Activated CD4-positive, alpha-beta T cell treated with anti-CD3 and anti-CD28 coated beads, Interleukin-2, amount 10 ng/mL, durations not matched to agents 24 days and 14 days (primary cell): ENCODE data around the gene ARL6. TPM values are rescaled to one million over a fixed set of nuclear protein-coding genes. Genes with fewer than 3 reads are reported as not detected.
"Not testable (repeated sequence)": the region's sequence is repeated elsewhere in the genome, so short reads cannot be mapped to it uniquely, and the experiment has no call there.

Source experiments
- DNase-seq: peaks from one replicate; pipeline ENCODE4 v3.0.0; 2022
- H3K27ac Mint-ChIP-seq: one replicate; pipeline ENCODE4 v1.8.0; 2022; ENCODE audit warnings: mild to moderate bottlenecking, mixed read lengths
- H3K27me3 Mint-ChIP-seq: one replicate; pipeline ENCODE4 v1.8.0; 2022; ENCODE audit warnings: mixed read lengths
- H3K36me3 Mint-ChIP-seq: one replicate; pipeline ENCODE4 v1.8.0; 2022; ENCODE audit warnings: low read depth, mild to moderate bottlenecking, mixed read lengths
- H3K4me1 Mint-ChIP-seq: one replicate; pipeline ENCODE4 v1.8.0; 2021; ENCODE audit warnings: mixed read lengths
- H3K4me3 Mint-ChIP-seq: one replicate; pipeline ENCODE4 v1.8.0; 2022; ENCODE audit warnings: mild to moderate bottlenecking, moderate library complexity, mixed read lengths
- H3K9me3 Mint-ChIP-seq: one replicate; pipeline ENCODE4 v1.8.0; 2021; ENCODE audit warnings: mixed read lengths
- intact Hi-C: fragments of 100-400 bp; cut with micrococcal nuclease; formaldehyde crosslinking; loops from one replicate; pipeline ENCODE4 v1.15.1; 2023
- total RNA-seq: library from RNA; stranded (reverse); gene quantifications from 2 replicates; pipeline ENCODE4 v1.2.3, GENCODE V29; 2022

ARL6 gene
- total RNA-seq, 1 donor from 2014 or later: 6.3 TPM

DNA sequence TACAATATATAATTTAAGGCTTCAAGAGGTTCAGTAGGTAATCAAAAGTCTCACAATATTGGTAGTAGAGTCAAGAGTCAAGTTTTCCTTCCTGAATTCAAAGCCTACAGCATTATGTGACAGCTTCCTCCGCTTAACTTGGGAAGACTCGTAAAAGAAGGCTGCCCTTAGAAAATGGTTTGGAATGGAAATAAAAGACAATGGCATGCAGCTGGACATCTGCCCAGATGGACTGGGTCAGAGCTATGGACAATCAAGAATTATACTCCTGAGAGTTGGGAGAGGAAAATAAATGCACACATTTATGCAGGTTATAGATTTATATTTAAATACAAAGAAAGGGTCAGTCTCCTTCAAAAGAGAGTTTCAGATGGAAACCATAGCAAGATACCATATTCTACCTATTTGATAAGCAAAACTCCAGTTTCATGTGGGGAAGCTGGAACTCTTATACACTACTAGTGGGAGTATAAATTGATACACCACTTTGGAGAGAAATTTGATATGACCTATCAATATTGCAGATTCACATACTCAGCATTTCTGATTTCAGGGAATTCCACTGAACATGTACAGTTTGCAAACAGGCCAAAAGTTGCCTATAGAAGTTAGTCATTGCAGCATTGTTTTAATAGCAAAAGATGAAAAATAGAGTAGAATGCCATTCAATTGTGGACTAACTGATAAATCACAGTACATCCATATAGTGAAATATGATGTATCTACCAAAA, 63.3 kb downstream of the ARL6 start:
- Mint-ChIP-seq H3K9me3 (peaks cover 3% of the 10 kb centered on the region), H3K27me3 (peaks cover 23% of the 10 kb centered on the region), H3K4me3 (no peak overlapping the region), H3K36me3 (peaks cover 17% of the 10 kb centered on the region), H3K4me1 (peaks cover 26% of the 10 kb centered on the region), H3K27ac (no peak overlapping the region)
- no peak for DNase-seq
- intact Hi-C loops: no loop called here

DNA sequence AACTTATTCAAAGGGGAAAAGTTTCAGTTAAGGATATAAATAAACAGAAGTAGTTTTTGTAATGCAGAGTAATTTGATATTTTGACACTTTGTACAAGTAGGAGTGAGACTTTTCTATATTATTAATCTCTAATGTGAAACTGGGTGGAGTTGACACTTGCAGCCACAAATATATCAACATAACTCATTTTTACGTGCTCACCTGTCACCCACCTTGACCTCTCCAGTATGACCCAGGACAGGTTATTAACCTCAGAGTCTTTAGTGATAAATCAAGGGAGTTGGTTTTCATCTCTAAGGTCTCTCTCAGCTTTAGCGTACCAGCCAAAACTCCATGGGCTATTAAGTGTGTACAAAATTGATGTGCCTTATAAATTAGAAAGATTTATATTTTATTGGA, 64.6 kb downstream of the ARL6 start:
- no peak overlapping the region for H3K4me3 Mint-ChIP-seq
- peaks cover 15% of the 10 kb centered on the region for H3K27me3 Mint-ChIP-seq
- no peak overlapping the region for H3K27ac Mint-ChIP-seq
- H3K4me1 Mint-ChIP-seq: peaks cover 17% of the 10 kb centered on the region
- peaks cover 4% of the 10 kb centered on the region for H3K9me3 Mint-ChIP-seq
- intact Hi-C loops: no loop called here
- DNase-seq: no peak
- peaks cover 15% of the 10 kb centered on the region for H3K36me3 Mint-ChIP-seq

DNA sequence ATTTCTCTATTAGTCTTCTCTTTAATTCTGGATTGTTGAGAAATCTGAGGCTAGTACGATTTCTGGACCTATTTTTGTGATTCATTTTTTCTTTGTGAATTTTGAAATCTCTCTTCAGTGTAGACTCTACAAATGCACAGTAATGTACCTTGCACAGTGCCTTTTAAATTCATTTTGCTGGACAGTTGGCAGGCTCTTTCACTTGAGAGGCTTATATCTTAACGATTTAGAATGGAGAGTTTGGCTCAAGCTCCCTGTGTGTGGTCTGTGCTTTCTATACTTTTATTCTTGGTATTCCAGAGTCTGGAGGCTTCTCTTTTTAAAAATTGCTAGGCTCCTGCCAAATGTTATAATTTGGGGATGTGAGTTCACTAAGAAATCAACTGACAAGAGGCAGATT, 66.1 kb downstream of the ARL6 start:
- peaks cover 5% of the 10 kb centered on the region for H3K27me3 Mint-ChIP-seq
- intact Hi-C loops: no loop called here
- H3K4me1 Mint-ChIP-seq: peaks cover 13% of the 10 kb centered on the region
- H3K36me3 Mint-ChIP-seq: peaks cover 8% of the 10 kb centered on the region
- H3K9me3 Mint-ChIP-seq: peaks cover 4% of the 10 kb centered on the region
- no peak for DNase-seq
- no peak overlapping the region for H3K27ac Mint-ChIP-seq
- H3K4me3 Mint-ChIP-seq: no peak overlapping the region

DNA sequence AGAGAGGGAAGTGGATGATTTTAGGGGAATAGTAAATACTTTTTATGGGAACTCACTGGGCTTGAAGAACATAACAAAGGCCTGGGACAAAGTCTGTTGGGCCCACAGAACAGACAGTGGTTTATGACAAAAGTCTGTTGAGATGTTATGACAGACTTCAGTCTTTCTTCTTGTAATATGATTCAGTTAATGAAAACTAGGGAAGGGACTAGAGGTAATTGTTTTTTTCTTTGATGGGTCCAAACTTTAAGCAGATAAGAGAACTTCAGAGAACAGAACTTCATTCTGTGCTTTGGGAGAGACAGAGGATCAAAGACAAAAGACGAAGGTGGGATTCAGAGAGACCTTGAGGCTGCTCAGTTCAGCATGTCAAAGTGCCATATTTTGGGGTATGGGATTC, 66.6 kb downstream of the ARL6 start:
- intact Hi-C loops: no loop called here
- Mint-ChIP-seq H3K9me3 (peaks cover 4% of the 10 kb centered on the region), H3K4me3 (no peak overlapping the region), H3K36me3 (peaks cover 10% of the 10 kb centered on the region), H3K27me3 (peaks cover 4% of the 10 kb centered on the region), H3K4me1 (peaks cover 13% of the 10 kb centered on the region), H3K27ac (no peak overlapping the region)
- DNase-seq: no peak

DNA sequence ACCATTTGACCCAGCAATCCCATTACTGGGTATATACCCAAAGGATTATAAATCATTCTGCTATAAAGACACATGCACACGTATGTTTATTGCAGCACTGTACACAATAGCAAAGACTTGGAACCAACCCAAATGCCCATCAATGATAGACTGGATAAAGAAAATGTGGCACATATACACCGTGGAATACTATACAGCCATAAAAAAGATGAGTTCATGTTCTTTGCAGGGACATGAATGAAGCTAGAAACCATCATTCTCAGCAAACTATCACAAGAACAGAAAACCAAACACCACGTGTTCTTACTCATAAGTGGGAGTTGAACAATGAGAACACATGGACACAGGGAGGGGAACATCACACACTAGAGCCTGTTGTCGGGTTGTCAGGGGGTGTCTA, 68.6 kb downstream of the ARL6 start:
- H3K27ac Mint-ChIP-seq, DNase-seq, H3K4me3 Mint-ChIP-seq, H3K27me3 Mint-ChIP-seq, intact Hi-C loops, H3K9me3 Mint-ChIP-seq: not testable (repeated sequence)
- peaks cover 10% of the 10 kb centered on the region for H3K36me3 Mint-ChIP-seq
- H3K4me1 Mint-ChIP-seq: peaks cover 16% of the 10 kb centered on the region

DNA sequence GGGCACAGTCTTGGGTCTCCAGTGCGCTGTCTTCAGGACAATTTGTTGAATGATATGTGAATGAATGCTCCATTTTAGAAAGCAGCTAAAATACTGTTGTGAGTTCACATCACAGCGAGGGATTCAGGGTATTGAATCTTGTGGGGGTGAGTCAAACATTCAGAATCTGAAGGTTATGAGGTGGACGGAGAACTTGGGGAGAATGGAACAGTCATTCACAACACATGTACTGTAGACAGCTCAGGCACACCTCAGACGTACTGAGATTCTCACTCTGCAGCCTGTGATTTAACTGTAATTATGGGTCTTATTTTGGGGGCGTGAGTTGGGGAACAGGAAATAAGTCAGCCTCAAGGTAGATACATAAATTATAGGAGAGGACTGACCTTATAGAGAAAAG, 71.2 kb downstream of the ARL6 start:
- no peak for DNase-seq
- Mint-ChIP-seq H3K36me3 (peaks cover 10% of the 10 kb centered on the region), H3K27me3 (peaks cover 1% of the 10 kb centered on the region), H3K9me3 (peaks cover 4% of the 10 kb centered on the region), H3K4me3 (no peak overlapping the region), H3K4me1 (peaks cover 10% of the 10 kb centered on the region), H3K27ac (no peak overlapping the region)
- intact Hi-C loops: no loop called here

DNA sequence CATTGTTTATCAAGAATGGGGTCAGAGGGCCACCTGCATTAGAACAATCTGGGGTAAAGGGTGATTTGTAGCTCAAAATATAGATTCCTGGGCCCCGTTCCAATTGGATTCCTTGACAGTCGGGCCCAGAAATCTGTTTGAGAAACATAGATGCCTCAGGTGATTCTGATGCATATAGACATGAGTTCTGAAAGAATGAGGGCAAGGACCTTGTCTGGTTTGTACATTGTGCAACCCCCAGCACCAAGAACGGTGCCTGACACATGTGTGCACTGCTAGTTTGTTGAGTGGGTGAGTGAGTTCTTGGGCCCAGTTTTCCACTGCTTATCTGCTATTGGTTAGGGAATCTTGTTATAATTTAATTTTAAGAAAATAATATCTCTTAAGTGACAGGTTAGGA, 73.8 kb downstream of the ARL6 start:
- H3K9me3 Mint-ChIP-seq: no peaks in the 10 kb centered on the region
- no peak overlapping the region for H3K27ac Mint-ChIP-seq
- intact Hi-C loops: no loop called here
- H3K36me3 Mint-ChIP-seq: peaks cover 3% of the 10 kb centered on the region
- peaks cover 9% of the 10 kb centered on the region for H3K4me1 Mint-ChIP-seq
- H3K4me3 Mint-ChIP-seq: no peak overlapping the region
- H3K27me3 Mint-ChIP-seq: no peaks in the 10 kb centered on the region
- DNase-seq: no peak

DNA sequence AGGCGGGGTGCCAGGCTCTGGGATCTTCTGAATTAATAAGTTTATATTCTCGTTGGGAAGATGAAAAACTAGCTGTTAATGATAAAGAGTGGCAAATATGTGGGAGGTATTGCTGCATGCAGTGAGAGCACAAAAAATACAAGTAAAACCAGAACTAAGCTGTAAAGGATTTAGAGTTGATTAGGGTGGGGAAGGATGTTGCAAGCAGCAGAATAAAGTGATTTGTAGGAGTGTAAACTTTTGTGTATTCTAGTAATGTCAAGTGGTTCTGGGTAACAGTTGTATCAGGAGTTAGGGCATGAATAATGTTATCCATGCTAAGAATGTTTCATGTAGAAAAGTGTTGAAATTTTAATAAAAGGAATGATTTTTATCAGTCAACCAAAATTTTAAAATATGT, 75.4 kb downstream of the ARL6 start:
- DNase-seq: no peak
- Mint-ChIP-seq H3K27me3 (no peaks in the 10 kb centered on the region), H3K4me1 (peaks cover 9% of the 10 kb centered on the region), H3K36me3 (peaks cover 12% of the 10 kb centered on the region), H3K27ac (no peak overlapping the region), H3K9me3 (no peaks in the 10 kb centered on the region), H3K4me3 (no peak overlapping the region)
- intact Hi-C loops: no loop called here

DNA sequence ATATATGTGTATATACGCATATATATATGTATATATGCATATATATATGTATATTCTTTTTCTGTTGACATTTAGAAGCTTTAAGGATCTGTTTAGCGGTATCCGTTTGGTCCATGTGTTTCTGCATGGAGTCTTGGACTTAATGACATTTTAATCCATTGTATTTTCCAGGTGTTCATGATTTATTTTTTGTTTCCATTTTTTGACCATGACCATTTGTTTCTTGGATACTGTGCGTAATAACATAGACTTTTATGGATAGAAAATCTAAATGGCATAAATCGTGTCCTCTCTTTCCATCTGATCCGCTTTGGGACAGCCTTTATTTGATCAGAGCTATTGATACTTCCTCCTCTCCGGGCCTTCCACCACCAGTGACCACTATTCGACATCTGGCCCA, 76.7 kb downstream of the ARL6 start:
- DNase-seq: no peak
- Mint-ChIP-seq H3K9me3 (no peaks in the 10 kb centered on the region), H3K36me3 (peaks cover 12% of the 10 kb centered on the region), H3K4me3 (no peak overlapping the region), H3K4me1 (peaks cover 3% of the 10 kb centered on the region), H3K27me3 (no peaks in the 10 kb centered on the region), H3K27ac (no peak overlapping the region)
- intact Hi-C loops: no loop called here

DNA sequence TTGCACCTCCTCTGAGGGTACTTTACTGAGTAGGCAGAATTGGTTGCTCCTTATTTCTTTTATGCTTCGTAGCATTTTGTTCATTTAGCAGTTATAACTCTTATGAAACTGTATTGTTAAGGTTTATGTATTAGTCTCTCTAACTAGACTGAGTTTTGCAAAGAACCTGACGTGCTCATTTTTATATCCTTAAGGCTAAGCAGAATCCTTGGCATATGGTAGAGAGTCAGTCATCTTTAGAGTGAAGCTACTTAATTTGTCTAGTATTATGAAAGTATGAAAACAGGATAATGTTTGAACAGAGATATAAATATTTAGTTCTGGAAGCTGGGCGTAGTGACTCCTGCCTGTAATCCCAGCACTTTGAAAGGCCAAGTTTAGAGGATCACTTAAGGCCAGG, 77.4 kb downstream of the ARL6 start:
- no peak for DNase-seq
- no peaks in the 10 kb centered on the region for H3K27me3 Mint-ChIP-seq
- no peak overlapping the region for H3K4me3 Mint-ChIP-seq
- no peak overlapping the region for H3K27ac Mint-ChIP-seq
- peaks cover 12% of the 10 kb centered on the region for H3K36me3 Mint-ChIP-seq
- H3K9me3 Mint-ChIP-seq: no peaks in the 10 kb centered on the region
- H3K4me1 Mint-ChIP-seq: peaks cover 1% of the 10 kb centered on the region
- intact Hi-C loops: no loop called here

DNA sequence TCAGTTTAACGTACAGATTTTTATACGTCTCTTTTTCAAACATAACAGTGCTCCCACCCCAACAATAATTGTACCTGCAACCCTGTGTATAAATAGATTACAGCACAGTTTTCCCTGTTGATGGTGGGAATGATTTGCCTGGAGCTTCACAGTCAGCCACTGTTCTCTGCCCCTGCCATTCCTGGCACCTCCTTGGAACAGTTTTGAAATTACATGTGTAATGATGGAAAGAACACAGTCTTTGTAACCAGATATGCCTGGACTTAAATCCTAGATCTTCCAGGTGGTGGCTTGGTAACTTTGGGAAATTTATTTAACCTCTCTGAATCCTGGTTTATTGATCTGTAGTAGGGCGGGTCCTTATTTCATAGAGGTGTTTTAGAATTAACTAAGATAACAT, 84.2 kb downstream of the ARL6 start:
- no peak overlapping the region for H3K4me3 Mint-ChIP-seq
- H3K36me3 Mint-ChIP-seq: peaks cover 9% of the 10 kb centered on the region
- intact Hi-C loops: no loop called here

More for the DNA sequence above, 84.2 kb downstream of the ARL6 start:
- Mint-ChIP-seq H3K27ac (no peak overlapping the region), H3K27me3 (no peaks in the 10 kb centered on the region), H3K4me1 (no peaks in the 10 kb centered on the region), H3K9me3 (peaks cover 2% of the 10 kb centered on the region)
- no peak for DNase-seq

Other genes with a start within 250 kb of the ARL6 start
- gene CRYBG3, start 57.3 kb downstream of the ARL6 start, total RNA-seq: 8.1 and 8.3 TPM in 2 replicates
- 84.1 and 87.7 TPM in 2 replicates for gene RIOX2, start 207.7 kb downstream of the ARL6 start, total RNA-seq